ENCODE measurements around the gene PGM1. TPM values are rescaled to one million over a fixed set of nuclear protein-coding genes. Genes with fewer than 3 reads are reported as not detected.

Gene PGM1
- total and polyA plus RNA-seq, 2 donors (not counting 3 experiments of a cell fraction or from before 2014, with no cell fraction given): 9.3 to 21.0 TPM

- H3K4me2 ChIP-seq (ENCODE audit: insufficient read depth, low read length): no peak overlapping the region
- ChIA-PET CTCF (interaction anchor here (1.2 to 2.3 kb wide), 2 partner anchors 8 to 11 kb away, joined by 6 to 10 read pairs; no protein-coding TSS in a partner anchor), POLR2A (no interaction called here)
- no peaks in the 10 kb centered on the region for H3K4me1 ChIP-seq (ENCODE audit: control insufficient read depth, extremely low read depth, insufficient read depth, low read length)
- no peak overlapping the region for H3K4me3 ChIP-seq (replicated peaks in 1 of 3; ENCODE audit: insufficient read depth in 1 of 3, low read depth in 1 of 3, low read length in 3 of 3)
- dilution Hi-C loops (cut with MboI; ENCODE audit: extremely low pct_ligation_motif_present, low sequenced_read_pairs) (no loop called here), intact Hi-C loops (cut with micrococcal nuclease) (no loop called here)
- FAIRE-seq: no peak
- no peak overlapping the region for H3K9ac ChIP-seq (replicated peaks; ENCODE audit: extremely low read depth, insufficient read depth, low read length)
- no TSS peak for BruUV-seq (replicated peaks)
- no peaks in the 10 kb centered on the region for H3K27me3 ChIP-seq (ENCODE audit: control insufficient read depth in 2 of 2, insufficient read depth in 2 of 2, low read length in 2 of 2)
- H2AFZ ChIP-seq (ENCODE audit: low read depth, low read length): no peak overlapping the region
- no peak overlapping the region for H3K27ac ChIP-seq (ENCODE audit: insufficient read depth, low read depth, low read length)
- H3K79me2 ChIP-seq (ENCODE audit: control insufficient read depth, insufficient read depth, low read length): no peaks in the 10 kb centered on the region
- TF ChIP-seq POLR2A (IDR thresholded peaks at IDR 0.05; ENCODE audit: low read depth, low read length) (no peak), CTCF (IDR thresholded peaks at IDR 0.05; ENCODE audit: extremely low read depth in 1 of 2, insufficient read depth in 1 of 2, low read depth in 1 of 2, low read length in 2 of 2) (no peak), POLR2AphosphoS5 (IDR thresholded peaks at IDR 0.05; ENCODE audit: insufficient read depth, low read depth, low read length) (no peak), FOS (IDR thresholded peaks at IDR 0.05; ENCODE audit: borderline replicate concordance, insufficient read depth, low read length) (no peak), GATA2 (IDR thresholded peaks at IDR 0.05; ENCODE audit: insufficient read depth, insufficient read length, low read depth, low read length) (no peak), MYC (IDR thresholded peaks at IDR 0.05; ENCODE audit: low read depth, low read length) (no peak), EZH2 (IDR thresholded peaks at IDR 0.05; ENCODE audit: borderline replicate concordance, low read depth, low read length, severe bottlenecking) (no peak), MAX (IDR thresholded peaks at IDR 0.05; ENCODE audit: insufficient read depth, insufficient read length) (no peak), JUN (IDR thresholded peaks at IDR 0.05; ENCODE audit: borderline replicate concordance, insufficient read depth, insufficient read length, low read depth) (no peak)
- DNase-seq (ENCODE audit: low read depth, low spot score): no peak
- no peaks in the 10 kb centered on the region for H3K9me3 ChIP-seq (replicated peaks; ENCODE audit: control insufficient read depth, insufficient read depth, low read length)
- no peaks in the 10 kb centered on the region for H3K9me1 ChIP-seq (replicated peaks; ENCODE audit: control insufficient read depth, extremely low read depth, insufficient read depth, low read length)
- H3K36me3 ChIP-seq (ENCODE audit: control insufficient read depth in 2 of 2, extremely low read depth in 1 of 2, insufficient read depth in 2 of 2, low read length in 2 of 2): no peaks in the 10 kb centered on the region
- no peaks in the 10 kb centered on the region for H4K20me1 ChIP-seq (replicated peaks; ENCODE audit: control insufficient read depth, extremely low read depth, insufficient read depth, low read length)
Measured at GRCh38 chr1:63548877-63549276, 44.3 kb upstream of the PGM1 start.

All from endothelial cell of umbilical vein (primary cell).